T47D (cell line): ENCODE data around the gene PAFAH2.
"Not testable (repeated sequence)": the region's sequence is repeated elsewhere in the genome, so short reads cannot be mapped to it uniquely, and the experiment has no call there.

Experiments
- DNase-seq, 2 experiments: peaks; one replicate each; pipeline versions ENCODE4 v3.0.0 to v3.0.0-alpha.2; 2011 to 2012; ENCODE audit warnings: low read depth in 1 of 2, low spot score in 1 of 2
- JUND ChIP-seq: IDR thresholded peaks from 2 replicates; pipeline ENCODE4 v1.6.1; 2012; ENCODE audit warnings: low read depth
- in situ Hi-C: cut with HindIII; loops from 2 replicates; pipeline ENCODE4 v1.10.0; 2016; ENCODE audit warnings: low sequenced_read_pairs, low pct_unique_long_range_greater_than_20kb

The PAFAH2 gene

GRCh38 chr1:25993197-25993951 lies 4.5 kb downstream of the PAFAH2 start:
- in situ Hi-C loops, result no loop called here
- no peak for DNase-seq
- no peak for TF ChIP-seq JUND

- no peak for DNase-seq
- TF ChIP-seq JUND, result no peak
- in situ Hi-C loops, result no loop called here
Observed at GRCh38 chr1:25992689-25993171, 5.1 kb downstream of the PAFAH2 start.

- TF ChIP-seq JUND, result no peak
- in situ Hi-C loops, result no loop called here
- DNase-seq, result no peak
Observed at GRCh38 chr1:25991937-25992688, 5.8 kb downstream of the PAFAH2 start.

- no peak for DNase-seq
- no peak for TF ChIP-seq JUND
- in situ Hi-C loops, result no loop called here
Observed at GRCh38 chr1:25990702-25991395, 7.0 kb downstream of the PAFAH2 start.

- no peak for TF ChIP-seq JUND
- DNase-seq, result no peak
- in situ Hi-C loops, result no loop called here
Observed at GRCh38 chr1:25990251-25990650, 7.6 kb downstream of the PAFAH2 start.

- in situ Hi-C loops, result no loop called here
- TF ChIP-seq JUND, result no peak
- no peak for DNase-seq
Observed at GRCh38 chr1:25989440-25990234, 8.2 kb downstream of the PAFAH2 start.

- DNase-seq, result no peak
- in situ Hi-C loops, result no loop called here
- TF ChIP-seq JUND, result no peak
Observed at GRCh38 chr1:25987951-25988350, 9.9 kb downstream of the PAFAH2 start.

GRCh38 chr1:25986773-25987172 lies 11.1 kb downstream of the PAFAH2 start:
- in situ Hi-C loops, DNase-seq: not testable (repeated sequence)

- no peak for DNase-seq
- TF ChIP-seq JUND, result no peak
- in situ Hi-C loops, result no loop called here
Observed at GRCh38 chr1:25985670-25986069, 12.2 kb downstream of the PAFAH2 start.

- DNase-seq, result no peak
- in situ Hi-C loops, result no loop called here
- TF ChIP-seq JUND, result no peak
Observed at GRCh38 chr1:25985171-25985570, 12.7 kb downstream of the PAFAH2 start.

GRCh38 chr1:25979210-25979609 lies 18.7 kb downstream of the PAFAH2 start:
- in situ Hi-C loops, result no loop called here
- no peak for DNase-seq
- no peak for TF ChIP-seq JUND

- in situ Hi-C loops, result no loop called here
- no peak for TF ChIP-seq JUND
- no peak for DNase-seq
Observed at GRCh38 chr1:25978403-25978802, 19.5 kb downstream of the PAFAH2 start.

- no peak for DNase-seq
- no peak for TF ChIP-seq JUND
- in situ Hi-C loops, result no loop called here
Observed at GRCh38 chr1:25977801-25978200, 20.1 kb downstream of the PAFAH2 start.
